GM10266 (cell line): ENCODE results near the gene PGK1.
A peak's percentile ranks its signal among the peaks of the same experiment; 100 is the strongest.
"Not testable (repeated sequence)": the region's sequence is repeated elsewhere in the genome, so short reads cannot be mapped to it uniquely, and the experiment has no call there.

Experiments
- DNase-seq: peaks from one replicate; pipeline ENCODE4 v3.0.0; 2012; ENCODE audit errors: extremely low spot score
- CTCF ChIP-seq: IDR thresholded peaks from 2 replicates; pipeline ENCODE4 v1.5.1; 2012; ENCODE audit warnings: mild to moderate bottlenecking, low read depth; ENCODE audit not compliant: control insufficient read depth, insufficient read depth; ENCODE audit errors: missing control alignments

PGK1 gene

GRCh38 chrX:78074088-78074487, 30.0 kb upstream of the PGK1 start:
- no peak for DNase-seq
- TF ChIP-seq CTCF, result no peak

- no peak for TF ChIP-seq CTCF
- no peak for DNase-seq
Measured at GRCh38 chrX:78075787-78076389, 28.2 kb upstream of the PGK1 start.

GRCh38 chrX:78081413-78081812, 22.6 kb upstream of the PGK1 start:
- not testable (repeated sequence) for DNase-seq

GRCh38 chrX:78092296-78092695, 11.8 kb upstream of the PGK1 start:
- no peak for DNase-seq
- peak; percentile 38 for TF ChIP-seq CTCF

- no peak for TF ChIP-seq CTCF
- no peak for DNase-seq
Measured at GRCh38 chrX:78098108-78098507, 5.9 kb upstream of the PGK1 start.

GRCh38 chrX:78102091-78102490, 2.0 kb upstream of the PGK1 start:
- TF ChIP-seq CTCF, result no peak
- DNase-seq, result no peak

GRCh38 chrX:78103001-78103622, 936 bp upstream of the PGK1 start:
- no peak for TF ChIP-seq CTCF
- no peak for DNase-seq
